Measurements from ENCODE around the gene STOML3.

STOML3 gene

GRCh38 chr13:38960175-38960574 is 30.5 kb downstream of the STOML3 start:
- H3K4me3 ChIP-seq (ENCODE audit: low read depth, low read length) = no peak overlapping the region
- no peaks in the 10 kb centered on the region for H3K36me3 ChIP-seq
- TF ChIP-seq CTCF (IDR thresholded peaks at IDR 0.05; ENCODE audit: low read depth, low read length) = no peak
- H3K27me3 ChIP-seq = 0 out of 2 replicates have a peak, but pooled peaks cover 2% of the 10 kb centered on the region
- H3K9me3 ChIP-seq = no peaks in the 10 kb centered on the region
- no peaks in the 10 kb centered on the region for H3K4me1 ChIP-seq
- DNase-seq = no peak

- DNase-seq = no peak
- H3K4me1 ChIP-seq = no peaks in the 10 kb centered on the region
- H3K27me3 ChIP-seq = no peaks in the 10 kb centered on the region
- no peak overlapping the region for H3K4me3 ChIP-seq (ENCODE audit: low read depth, low read length)
- H3K36me3 ChIP-seq = no peaks in the 10 kb centered on the region
- no peaks in the 10 kb centered on the region for H3K9me3 ChIP-seq
- no peak for TF ChIP-seq CTCF (IDR thresholded peaks at IDR 0.05; ENCODE audit: low read depth, low read length)
These were observed 32.6 kb downstream of the STOML3 start for GRCh38 chr13:38957794-38958592.

DNA sequence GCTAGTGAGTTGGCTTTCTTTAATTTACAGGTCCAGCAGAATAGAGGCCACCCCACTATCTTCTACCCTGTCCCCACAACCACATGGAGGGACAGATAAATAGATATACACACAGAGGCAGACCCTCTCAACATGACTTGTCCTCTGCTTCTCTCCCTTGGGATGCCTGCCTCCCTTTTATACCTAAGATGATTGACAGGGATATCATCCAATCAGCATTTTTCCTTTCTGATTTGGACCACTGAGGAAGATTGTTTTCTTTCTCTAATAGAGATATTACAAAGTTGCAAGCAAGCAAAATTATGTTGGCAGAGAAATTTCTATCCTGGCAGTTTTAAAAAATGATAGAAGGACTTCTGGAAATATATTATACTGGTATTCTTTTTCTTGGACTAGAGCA is 35.8 kb downstream of the STOML3 start:
- Histone ChIP-seq H3K9me3 (no peaks in the 10 kb centered on the region), H3K4me1 (no peaks in the 10 kb centered on the region), H3K4me3 (ENCODE audit: low read depth, low read length) (no peak overlapping the region), H3K27me3 (no peaks in the 10 kb centered on the region), H3K36me3 (no peaks in the 10 kb centered on the region)
- no peak for DNase-seq
- TF ChIP-seq CTCF (IDR thresholded peaks at IDR 0.05; ENCODE audit: low read depth, low read length) = no peak

GRCh38 chr13:38954291-38954690 is 36.3 kb downstream of the STOML3 start:
- no peaks in the 10 kb centered on the region for H3K9me3 ChIP-seq
- H3K36me3 ChIP-seq = no peaks in the 10 kb centered on the region
- TF ChIP-seq CTCF (IDR thresholded peaks at IDR 0.05; ENCODE audit: low read depth, low read length) = no peak
- H3K4me1 ChIP-seq = no peaks in the 10 kb centered on the region
- H3K27me3 ChIP-seq = no peaks in the 10 kb centered on the region
- no peak overlapping the region for H3K4me3 ChIP-seq (ENCODE audit: low read depth, low read length)
- no peak for DNase-seq

- H3K4me1 ChIP-seq = no peaks in the 10 kb centered on the region
- no peak for TF ChIP-seq CTCF (IDR thresholded peaks at IDR 0.05; ENCODE audit: low read depth, low read length)
- H3K36me3 ChIP-seq = no peaks in the 10 kb centered on the region
- no peak for DNase-seq
- H3K9me3 ChIP-seq = no peaks in the 10 kb centered on the region
- H3K4me3 ChIP-seq (ENCODE audit: low read depth, low read length) = no peak overlapping the region
- no peaks in the 10 kb centered on the region for H3K27me3 ChIP-seq
These were observed 37.8 kb downstream of the STOML3 start for GRCh38 chr13:38952827-38953226.

DNA sequence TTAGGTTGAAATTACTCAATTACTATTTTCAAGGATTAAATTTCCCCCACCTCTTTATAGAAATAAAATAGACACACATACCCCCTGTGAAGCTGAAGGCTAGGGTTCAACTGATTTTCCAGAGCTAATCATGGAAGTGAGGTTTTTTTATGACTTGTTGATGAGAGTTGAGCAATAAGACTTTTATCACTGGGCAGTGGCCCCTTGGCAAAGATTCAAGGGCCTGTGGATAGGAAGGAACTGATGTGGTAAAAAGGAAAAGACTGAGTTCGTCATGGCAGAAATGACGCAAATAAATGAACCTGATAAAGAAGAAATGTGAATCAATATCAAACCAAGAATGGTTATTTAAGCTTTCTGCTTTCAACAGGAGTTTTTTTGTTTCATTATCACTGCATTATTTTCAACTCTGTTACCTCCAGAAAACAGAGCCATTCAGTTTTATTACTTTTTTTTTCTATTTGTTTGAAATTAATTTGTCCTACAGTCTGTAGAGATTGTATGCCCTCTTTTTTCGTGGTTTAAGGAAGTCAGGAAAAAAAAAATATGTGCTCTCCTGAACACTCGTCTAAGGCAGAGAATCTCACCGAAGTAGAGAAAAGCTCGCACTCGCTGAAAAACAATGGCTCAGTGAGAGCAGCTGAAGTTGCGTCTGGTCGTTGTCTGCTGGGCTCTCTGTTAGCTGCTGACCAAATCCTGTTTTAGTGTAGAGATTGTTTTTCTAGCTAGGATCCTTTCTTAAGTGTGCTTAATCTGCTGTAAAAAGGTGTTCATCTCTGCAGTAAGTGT is 38.9 kb downstream of the STOML3 start:
- no peak for DNase-seq
- Histone ChIP-seq H3K4me1 (no peaks in the 10 kb centered on the region), H3K27me3 (no peaks in the 10 kb centered on the region), H3K36me3 (no peaks in the 10 kb centered on the region), H3K4me3 (ENCODE audit: low read depth, low read length) (no peak overlapping the region), H3K9me3 (no peaks in the 10 kb centered on the region)
- TF ChIP-seq CTCF (IDR thresholded peaks at IDR 0.05; ENCODE audit: low read depth, low read length) = no peak
